Measurements from ENCODE around the gene HMOX2. TPM values are rescaled to one million over a fixed set of nuclear protein-coding genes. Genes with fewer than 3 reads are reported as not detected.

The HMOX2 gene
- total and polyA plus RNA-seq, 2 donors (not counting 3 experiments of a cell fraction or from before 2014, with no cell fraction given) = 80.7 to 86.3 TPM

DNA sequence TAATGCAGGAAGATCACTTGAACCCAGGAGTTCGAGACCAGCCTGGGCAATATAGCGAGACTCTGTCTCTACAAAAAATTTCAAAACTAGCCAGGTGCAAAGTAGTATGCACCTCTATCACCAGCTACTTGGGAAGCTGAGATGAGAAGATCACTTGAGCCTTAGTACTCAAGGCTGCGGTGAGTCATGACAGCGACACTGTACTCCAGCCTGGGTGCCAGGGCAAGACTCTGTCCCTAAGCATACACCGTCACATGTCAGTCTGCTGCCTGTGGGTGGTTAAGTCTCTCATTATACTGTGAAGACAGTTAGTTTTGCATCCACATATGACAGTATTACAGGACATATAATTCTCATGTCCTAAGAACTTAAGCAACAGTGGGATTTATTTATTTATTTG, 23.5 kb upstream of the HMOX2 start:
- TF ChIP-seq FOS (IDR thresholded peaks at IDR 0.05; ENCODE audit: borderline replicate concordance, insufficient read depth, low read length) (no peak), EZH2 (IDR thresholded peaks at IDR 0.05; ENCODE audit: borderline replicate concordance, low read depth, low read length, severe bottlenecking) (no peak), POLR2AphosphoS5 (IDR thresholded peaks at IDR 0.05; ENCODE audit: insufficient read depth, low read depth, low read length) (no peak), JUN (IDR thresholded peaks at IDR 0.05; ENCODE audit: borderline replicate concordance, insufficient read depth, insufficient read length, low read depth) (no peak), POLR2A (IDR thresholded peaks at IDR 0.05; ENCODE audit: low read depth, low read length) (no peak), GATA2 (IDR thresholded peaks at IDR 0.05; ENCODE audit: insufficient read depth, insufficient read length, low read depth, low read length) (no peak), MYC (IDR thresholded peaks at IDR 0.05; ENCODE audit: low read depth, low read length) (no peak)
- TF ChIP-seq, protein P1, sequence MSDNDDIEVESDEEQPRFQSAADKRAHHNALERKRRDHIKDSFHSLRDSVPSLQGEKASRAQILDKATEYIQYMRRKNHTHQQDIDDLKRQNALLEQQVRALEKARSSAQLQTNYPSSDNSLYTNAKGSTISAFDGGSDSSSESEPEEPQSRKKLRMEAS (IDR thresholded peaks at IDR 0.05; ENCODE audit: insufficient read depth, insufficient read length) = no peak
- TF ChIP-seq, protein P2, sequence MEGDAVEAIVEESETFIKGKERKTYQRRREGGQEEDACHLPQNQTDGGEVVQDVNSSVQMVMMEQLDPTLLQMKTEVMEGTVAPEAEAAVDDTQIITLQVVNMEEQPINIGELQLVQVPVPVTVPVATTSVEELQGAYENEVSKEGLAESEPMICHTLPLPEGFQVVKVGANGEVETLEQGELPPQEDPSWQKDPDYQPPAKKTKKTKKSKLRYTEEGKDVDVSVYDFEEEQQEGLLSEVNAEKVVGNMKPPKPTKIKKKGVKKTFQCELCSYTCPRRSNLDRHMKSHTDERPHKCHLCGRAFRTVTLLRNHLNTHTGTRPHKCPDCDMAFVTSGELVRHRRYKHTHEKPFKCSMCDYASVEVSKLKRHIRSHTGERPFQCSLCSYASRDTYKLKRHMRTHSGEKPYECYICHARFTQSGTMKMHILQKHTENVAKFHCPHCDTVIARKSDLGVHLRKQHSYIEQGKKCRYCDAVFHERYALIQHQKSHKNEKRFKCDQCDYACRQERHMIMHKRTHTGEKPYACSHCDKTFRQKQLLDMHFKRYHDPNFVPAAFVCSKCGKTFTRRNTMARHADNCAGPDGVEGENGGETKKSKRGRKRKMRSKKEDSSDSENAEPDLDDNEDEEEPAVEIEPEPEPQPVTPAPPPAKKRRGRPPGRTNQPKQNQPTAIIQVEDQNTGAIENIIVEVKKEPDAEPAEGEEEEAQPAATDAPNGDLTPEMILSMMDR (IDR thresholded peaks at IDR 0.05; ENCODE audit: extremely low read depth in 1 of 2, insufficient read depth in 1 of 2, low read depth in 1 of 2, low read length in 2 of 2) = no peak
- no peaks in the 10 kb centered on the region for H3K9me1 ChIP-seq (replicated peaks; ENCODE audit: control insufficient read depth, extremely low read depth, insufficient read depth, low read length)
- no TSS peak for BruUV-seq (replicated peaks)

More for the DNA sequence above, 23.5 kb upstream of the HMOX2 start:
- Histone ChIP-seq H2AFZ (ENCODE audit: low read depth, low read length) (no peak overlapping the region), H4K20me1 (replicated peaks; ENCODE audit: control insufficient read depth, extremely low read depth, insufficient read depth, low read length) (no peaks in the 10 kb centered on the region), H3K9ac (replicated peaks; ENCODE audit: extremely low read depth, insufficient read depth, low read length) (no peak overlapping the region), H3K4me2 (ENCODE audit: insufficient read depth, low read length) (no peak overlapping the region), H3K4me3 (replicated peaks in 1 of 3; ENCODE audit: insufficient read depth in 1 of 3, low read depth in 1 of 3, low read length in 3 of 3) (no peak overlapping the region), H3K79me2 (ENCODE audit: control insufficient read depth, insufficient read depth, low read length) (no peaks in the 10 kb centered on the region), H3K36me3 (ENCODE audit: control insufficient read depth in 2 of 2, extremely low read depth in 1 of 2, insufficient read depth in 2 of 2, low read length in 2 of 2) (peaks cover 12 to 55% of the 10 kb centered on the region in 2 experiments), H3K4me1 (ENCODE audit: control insufficient read depth, extremely low read depth, insufficient read depth, low read length) (no peaks in the 10 kb centered on the region), H3K27me3 (ENCODE audit: control insufficient read depth in 2 of 2, insufficient read depth in 2 of 2, low read length in 2 of 2) (no peaks in the 10 kb centered on the region), H3K27ac (ENCODE audit: insufficient read depth, low read depth, low read length) (no peak overlapping the region), H3K9me3 (replicated peaks; ENCODE audit: control insufficient read depth, insufficient read depth, low read length) (no peaks in the 10 kb centered on the region)
- FAIRE-seq = no peak
- dilution Hi-C loops (cut with MboI; ENCODE audit: extremely low pct_ligation_motif_present, low sequenced_read_pairs) (no loop called here), intact Hi-C loops (cut with micrococcal nuclease) (no loop called here)
- CTCF ChIA-PET = no interaction called here
- no peak for DNase-seq (ENCODE audit: low read depth, low spot score)
- POLR2A ChIA-PET = no interaction called here

Data from endothelial cell of umbilical vein (primary cell).